ENCODE data around the gene TGFBR3.

Gene TGFBR3

GRCh38 chr1:91775227-91775626 lies 110.7 kb downstream of the TGFBR3 start:
- no peak for DNase-seq

- no peak for DNase-seq
These were observed 111.3 kb downstream of the TGFBR3 start for GRCh38 chr1:91774520-91775203.

GRCh38 chr1:91771717-91772116 lies 114.2 kb downstream of the TGFBR3 start:
- DNase-seq: no peak

- no peak for DNase-seq
These were observed 115.2 kb downstream of the TGFBR3 start for GRCh38 chr1:91770667-91771268.

- DNase-seq: no peak
These were observed 116.2 kb downstream of the TGFBR3 start for GRCh38 chr1:91769742-91770141.

GRCh38 chr1:91768786-91769725 lies 116.9 kb downstream of the TGFBR3 start:
- DNase-seq: no peak

GRCh38 chr1:91768120-91768519 lies 117.8 kb downstream of the TGFBR3 start:
- no peak for DNase-seq

- DNase-seq: no peak
These were observed 119.1 kb downstream of the TGFBR3 start for GRCh38 chr1:91766883-91767282.

GRCh38 chr1:91765880-91766443 lies 120.0 kb downstream of the TGFBR3 start:
- no peak for DNase-seq

- no peak for DNase-seq
These were observed 120.7 kb downstream of the TGFBR3 start for GRCh38 chr1:91765293-91765692.

- no peak for DNase-seq
These were observed 121.4 kb downstream of the TGFBR3 start for GRCh38 chr1:91764471-91765115.

- no peak for DNase-seq
These were observed 122.7 kb downstream of the TGFBR3 start for GRCh38 chr1:91763252-91763651.

GRCh38 chr1:91761295-91761721 lies 124.6 kb downstream of the TGFBR3 start:
- DNase-seq: no peak

- DNase-seq: no peak
These were observed 125.4 kb downstream of the TGFBR3 start for GRCh38 chr1:91760512-91760911.

- DNase-seq: no peak
These were observed 126.9 kb downstream of the TGFBR3 start for GRCh38 chr1:91759076-91759475.

- no peak for DNase-seq
These were observed 128.0 kb downstream of the TGFBR3 start for GRCh38 chr1:91757763-91758460.

- DNase-seq: no peak
These were observed 130.2 kb downstream of the TGFBR3 start for GRCh38 chr1:91755702-91756287.

- DNase-seq: no peak
These were observed 131.0 kb downstream of the TGFBR3 start for GRCh38 chr1:91754816-91755580.

- DNase-seq: no peak
These were observed 131.6 kb downstream of the TGFBR3 start for GRCh38 chr1:91754348-91754747.

GRCh38 chr1:91753878-91754277 lies 132.1 kb downstream of the TGFBR3 start:
- DNase-seq: no peak

GRCh38 chr1:91752324-91752723 lies 133.6 kb downstream of the TGFBR3 start:
- no peak for DNase-seq

All from SHP77 treated with DMSO at 0.1 percent for 48 hours (cell line).